Erythroblast (primary cell): Measurements from ENCODE around the gene GATA5.

Experiments used
- GATA1 ChIP-seq: IDR thresholded peaks from 2 replicates; pipeline ENCODE4 v1.6.1; 2011; ENCODE audit warnings: low read depth, mild to moderate bottlenecking, control low read depth, low read length, moderate library complexity
- POLR2A ChIP-seq: IDR thresholded peaks from 2 replicates; pipeline ENCODE4 v1.6.1; 2011; ENCODE audit warnings: mild to moderate bottlenecking, low read length

DNA sequence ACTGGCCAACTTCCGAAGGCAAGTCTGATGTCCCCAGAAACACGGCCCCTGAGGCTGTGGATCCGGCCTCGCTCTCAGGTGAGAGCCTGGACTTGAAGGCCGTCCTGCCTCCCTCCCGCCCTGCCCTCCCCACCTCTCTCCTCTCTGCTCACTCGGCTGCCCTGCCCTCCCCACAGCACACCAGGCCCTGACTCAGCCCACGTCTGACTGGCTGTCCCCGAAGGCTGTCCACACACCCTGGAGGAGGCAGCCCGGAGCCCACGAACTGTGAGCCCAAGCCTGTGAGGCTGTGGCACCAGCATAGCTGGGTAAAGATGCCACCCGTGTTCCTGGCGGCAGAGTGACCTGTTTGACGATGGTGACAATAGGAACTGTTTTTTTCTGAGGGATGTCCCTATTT lies 16.3 kb downstream of the GATA5 start:
- TF ChIP-seq POLR2A (no peak), GATA1 (no peak)
